Measurements from ENCODE around the gene ACSL4.

The ACSL4 gene

GRCh38 chrX:109774136-109774535 lies 41.1 kb upstream of the ACSL4 start:
- ChIA-PET CTCF (interaction anchor here (1.4 to 1.9 kb wide), 2 partner anchors 9 to 83 kb away, joined by 5 read pairs; no protein-coding TSS in a partner anchor), POLR2A (interaction anchor here (1.6 kb wide), 1 partner anchor 41 kb away, joined by 3 read pairs; the partner anchor contains the start of gene ACSL4)
- no peak for DNase-seq (ENCODE audit: extremely low spot score)
- TF ChIP-seq CTCF (IDR thresholded peaks at IDR 0.05; ENCODE audit: control extremely low read depth, extremely low read depth, low read depth, missing control alignments), result no peak

- ChIA-PET CTCF (interaction anchor here (1.9 kb wide), 1 partner anchor 10 kb away, joined by 5 read pairs; no protein-coding TSS in a partner anchor), POLR2A (interaction anchor here (1.6 kb wide), 1 partner anchor 40 kb away, joined by 3 read pairs; the partner anchor contains the start of gene ACSL4)
- TF ChIP-seq CTCF (IDR thresholded peaks at IDR 0.05; ENCODE audit: control extremely low read depth, extremely low read depth, low read depth, missing control alignments), result no peak
- no peak for DNase-seq (ENCODE audit: extremely low spot score)
Observed at GRCh38 chrX:109773374-109773773, 40.3 kb upstream of the ACSL4 start.

- TF ChIP-seq CTCF (IDR thresholded peaks at IDR 0.05; ENCODE audit: control extremely low read depth, extremely low read depth, low read depth, missing control alignments), result no peak
- POLR2A ChIA-PET, result no interaction called here
- no peak for DNase-seq (ENCODE audit: extremely low spot score)
- CTCF ChIA-PET, result no interaction called here
Observed at GRCh38 chrX:109770780-109771179, 37.7 kb upstream of the ACSL4 start.

- no peak for TF ChIP-seq CTCF (IDR thresholded peaks at IDR 0.05; ENCODE audit: control extremely low read depth, extremely low read depth, low read depth, missing control alignments)
- POLR2A ChIA-PET, result no interaction called here
- CTCF ChIA-PET, result interaction anchor here (1.2 to 2.2 kb wide), 2 partner anchors 26 to 96 kb away, joined by 4 to 5 read pairs; no protein-coding TSS in a partner anchor
- DNase-seq (ENCODE audit: extremely low spot score), result no peak
Observed at GRCh38 chrX:109760922-109761250, 27.8 kb upstream of the ACSL4 start.

- no peak for TF ChIP-seq CTCF (IDR thresholded peaks at IDR 0.05; ENCODE audit: control extremely low read depth, extremely low read depth, low read depth, missing control alignments)
- POLR2A ChIA-PET, result interaction anchor here (0.6 kb wide), 1 partner anchor 18 kb away, joined by 3 read pairs; no protein-coding TSS in a partner anchor
- no peak for DNase-seq (ENCODE audit: extremely low spot score)
- CTCF ChIA-PET, result interaction anchor here (1.2 to 2.2 kb wide), 4 partner anchors 23 to 97 kb away, joined by 3 to 5 read pairs (median 4); no protein-coding TSS in a partner anchor
Observed at GRCh38 chrX:109760209-109760921, 27.3 kb upstream of the ACSL4 start.

- ChIA-PET CTCF (interaction anchor here (1.3 kb wide), 1 partner anchor 103 kb away, joined by 5 read pairs; no protein-coding TSS in a partner anchor), POLR2A (no interaction called here)
- DNase-seq (ENCODE audit: extremely low spot score), result no peak
- no peak for TF ChIP-seq CTCF (IDR thresholded peaks at IDR 0.05; ENCODE audit: control extremely low read depth, extremely low read depth, low read depth, missing control alignments)
Observed at GRCh38 chrX:109753256-109753655, 20.2 kb upstream of the ACSL4 start.
